ENCODE results near the gene SLC34A3.

Gene SLC34A3

DNA sequence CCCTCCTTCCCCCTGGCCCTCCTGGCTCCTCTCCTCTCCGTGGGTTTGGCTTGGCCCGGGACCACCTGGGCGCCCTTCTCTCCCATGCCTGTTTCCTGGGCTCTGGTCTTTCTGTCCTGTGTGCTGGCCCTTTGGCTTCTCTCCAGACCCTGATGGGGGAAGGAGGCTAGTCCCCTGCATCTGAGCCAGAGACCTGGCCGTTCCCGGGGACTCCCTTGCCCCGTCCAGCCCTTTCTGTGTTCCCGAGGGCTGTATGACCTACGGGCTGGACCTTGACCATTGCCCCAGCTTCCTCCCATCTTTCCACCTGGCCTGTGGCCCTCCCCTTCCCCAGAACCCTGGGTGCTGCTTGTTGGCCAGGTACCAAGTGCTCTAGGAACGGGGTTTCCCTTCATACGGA, 32.8 kb downstream of the SLC34A3 start:
- no peak for DNase-seq

DNA sequence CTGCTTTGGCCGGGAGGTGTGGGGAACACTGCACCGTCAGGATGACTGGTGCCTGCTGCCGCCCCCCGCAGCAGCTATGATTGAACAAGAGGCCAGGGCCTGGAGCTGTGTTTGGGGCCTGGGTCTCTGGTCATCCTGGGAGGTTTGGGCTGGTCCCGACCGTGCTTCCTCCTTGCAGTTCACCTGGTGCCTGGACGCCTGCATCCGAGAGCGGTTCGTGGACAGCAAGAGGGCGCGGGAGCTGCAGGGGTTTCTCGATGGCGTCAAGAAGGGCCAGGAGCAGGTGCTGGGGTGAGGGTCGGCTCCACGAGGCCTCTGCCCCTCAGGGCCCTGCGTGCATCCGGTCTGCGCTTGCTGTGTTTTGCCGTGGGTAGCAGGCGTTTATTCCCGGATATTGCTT, 33.4 kb downstream of the SLC34A3 start:
- DNase-seq = no peak

DNA sequence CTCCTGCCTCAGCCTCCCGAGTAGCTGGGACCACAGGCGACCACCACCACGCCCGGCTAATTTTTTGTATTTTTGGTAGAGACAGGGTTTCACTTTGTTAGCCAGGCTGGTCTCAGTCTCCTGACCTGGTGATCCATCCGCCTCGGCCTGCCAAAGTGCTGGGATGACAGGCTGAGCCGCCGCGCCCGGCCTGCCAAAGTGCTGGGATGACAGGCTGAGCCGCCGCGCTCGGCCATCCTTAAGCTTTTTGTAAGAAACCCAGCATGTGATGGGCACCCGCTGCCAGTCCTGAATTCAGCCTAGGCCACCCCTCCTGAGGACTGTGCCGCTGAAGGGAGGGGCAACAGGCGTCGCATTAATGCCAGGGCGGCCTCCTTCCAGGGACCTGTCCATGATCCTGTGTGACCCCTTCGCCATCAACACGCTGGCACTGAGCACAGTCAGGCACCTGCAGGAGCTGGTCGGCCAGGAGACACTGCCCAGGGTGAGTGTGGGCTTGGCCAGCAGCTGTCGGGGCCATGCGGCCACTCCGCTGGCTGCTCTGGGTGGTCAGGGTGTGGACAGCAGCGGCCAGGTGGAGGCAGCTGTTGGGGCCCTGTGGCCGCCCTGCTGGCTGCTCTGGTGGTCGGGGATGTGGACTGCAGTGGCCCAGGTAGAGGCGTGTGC, 34.9 kb downstream of the SLC34A3 start:
- no peak for DNase-seq

DNA sequence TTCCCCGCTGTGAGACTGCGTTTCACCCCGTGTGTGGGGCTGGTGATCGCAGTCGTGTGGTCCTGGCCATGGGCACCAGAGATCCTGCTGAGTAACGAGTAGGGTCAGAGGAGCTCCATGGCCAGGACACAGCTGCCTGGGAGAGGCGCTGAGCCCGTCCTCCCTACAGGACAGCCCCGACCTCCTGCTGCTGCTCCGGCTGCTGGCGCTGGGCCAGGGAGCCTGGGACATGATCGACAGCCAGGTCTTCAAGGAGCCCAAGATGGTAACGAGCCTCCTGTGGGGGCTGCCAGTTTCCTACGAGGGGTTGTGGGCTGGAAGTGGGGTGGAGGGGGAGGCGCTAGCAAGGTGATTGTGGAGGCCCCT, 35.4 kb downstream of the SLC34A3 start:
- no peak for DNase-seq

DNA sequence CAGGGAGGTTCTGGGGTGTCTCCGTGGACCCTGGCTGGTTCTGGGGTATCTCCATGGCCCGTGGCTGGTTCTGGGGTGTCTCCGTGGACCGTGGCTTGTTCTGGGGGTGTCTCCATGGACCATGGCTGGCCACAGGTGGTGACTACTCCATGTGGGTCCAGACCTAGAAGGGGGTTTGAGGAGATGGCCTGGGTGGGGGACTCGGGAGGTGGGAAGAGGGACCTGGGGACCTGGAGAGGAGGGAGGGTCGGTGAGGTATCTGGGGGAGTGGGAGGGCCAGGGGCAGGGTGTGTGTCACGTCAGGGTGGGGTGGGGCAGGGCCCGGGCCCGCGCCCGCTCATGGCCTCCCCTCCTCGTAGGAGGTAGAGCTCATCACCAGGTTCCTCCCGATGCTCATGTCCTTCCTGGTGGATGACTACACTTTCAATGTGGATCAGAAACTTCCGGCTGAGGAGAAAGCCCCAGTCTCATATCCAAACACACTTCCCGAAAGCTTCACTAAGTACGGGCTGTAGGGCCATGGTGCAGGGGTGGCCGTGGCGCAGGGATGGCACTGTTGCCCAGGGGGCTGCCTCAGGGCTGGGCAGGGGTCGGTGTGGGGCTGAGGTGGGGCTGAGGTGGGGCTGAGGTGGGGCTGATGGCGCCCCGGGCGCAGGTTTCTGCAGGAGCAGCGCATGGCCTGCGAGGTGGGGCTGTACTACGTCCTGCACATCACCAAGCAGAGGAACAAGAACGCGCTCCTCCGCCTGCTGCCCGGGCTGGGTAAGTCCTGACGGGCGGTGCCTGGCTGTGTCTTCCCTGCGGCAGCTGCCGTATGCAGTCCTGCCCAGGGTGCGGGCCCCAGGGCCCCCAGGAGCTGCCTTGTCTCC, 36.1 kb downstream of the SLC34A3 start:
- DNase-seq = no peak

DNA sequence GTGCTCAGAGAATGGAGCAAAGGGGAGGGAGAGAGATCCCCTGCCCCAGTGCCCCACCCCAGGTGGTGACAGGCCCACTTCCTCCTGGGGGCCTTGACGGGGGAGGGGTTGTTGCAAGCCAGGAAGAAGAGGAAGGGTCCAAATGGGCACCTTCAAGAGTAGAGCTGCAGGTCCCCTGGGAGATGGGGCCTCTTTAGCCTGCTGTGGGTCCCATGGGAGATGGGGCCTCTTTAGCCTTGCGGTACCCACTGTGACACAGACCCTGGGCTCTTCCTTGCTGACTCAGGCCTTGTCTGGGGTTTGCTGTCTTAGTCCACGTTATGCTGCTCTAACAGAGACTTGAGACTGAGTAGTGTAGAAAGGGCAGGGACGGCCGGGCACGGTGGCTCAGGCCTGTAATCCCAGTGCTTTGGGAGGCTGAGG, 37.2 kb downstream of the SLC34A3 start:
- DNase-seq = no peak

DNA sequence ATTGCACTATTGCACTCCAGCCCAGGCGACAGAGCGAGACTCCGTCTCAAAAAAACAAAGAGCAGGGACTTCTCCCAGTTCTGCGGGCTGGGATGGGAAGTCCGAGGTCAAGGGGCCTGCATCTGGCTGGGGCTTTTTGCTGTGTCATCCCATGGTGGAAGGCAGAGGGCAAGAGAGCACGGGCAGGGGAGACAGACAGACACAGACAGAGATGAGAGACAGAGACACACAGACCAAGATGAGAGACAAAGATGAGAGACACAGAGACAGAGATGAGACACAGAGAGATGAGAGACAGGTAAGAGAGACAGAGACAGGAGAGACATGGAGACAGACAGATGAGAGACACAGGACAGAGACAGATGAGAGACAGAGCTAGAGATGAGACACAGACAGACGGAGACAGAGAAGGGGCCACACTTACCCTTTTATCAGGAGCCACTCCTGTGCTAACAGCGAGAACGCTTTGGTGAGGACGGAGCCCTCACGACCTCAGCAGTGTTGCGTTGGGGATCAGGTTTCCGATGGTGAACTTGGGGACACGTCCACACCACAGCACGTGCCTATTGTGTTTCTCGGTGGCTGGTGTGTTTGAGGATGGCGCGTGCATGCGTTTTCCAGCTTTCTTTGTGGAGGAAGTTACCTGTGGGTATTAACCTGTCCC, 38.0 kb downstream of the SLC34A3 start:
- DNase-seq = no peak

DNA sequence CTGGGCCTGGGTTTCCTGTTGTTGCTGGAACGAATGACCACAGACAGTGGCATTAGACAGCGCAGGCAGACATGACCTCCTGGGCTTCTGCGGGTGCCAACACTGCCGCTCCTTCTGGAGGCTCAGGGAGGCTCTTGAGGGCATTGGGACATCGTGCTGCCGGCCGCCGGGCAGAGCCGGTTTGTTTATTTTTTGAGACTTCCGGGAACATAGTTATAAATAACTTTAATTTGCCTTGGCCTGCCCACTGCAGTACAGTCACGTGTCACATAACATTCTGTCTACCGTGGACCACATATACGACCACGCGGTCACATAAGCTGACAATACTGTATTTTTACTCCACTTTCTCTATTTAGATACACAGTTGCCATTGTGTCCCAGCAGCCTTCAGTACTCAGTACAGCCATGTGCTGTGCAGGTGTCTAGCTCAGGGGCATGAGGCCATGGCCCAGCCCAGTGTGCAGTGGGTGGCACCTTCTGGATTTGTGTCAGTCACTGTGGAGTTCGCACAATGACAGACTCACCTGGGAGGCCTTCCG, 38.6 kb downstream of the SLC34A3 start:
- DNase-seq = no peak

DNA sequence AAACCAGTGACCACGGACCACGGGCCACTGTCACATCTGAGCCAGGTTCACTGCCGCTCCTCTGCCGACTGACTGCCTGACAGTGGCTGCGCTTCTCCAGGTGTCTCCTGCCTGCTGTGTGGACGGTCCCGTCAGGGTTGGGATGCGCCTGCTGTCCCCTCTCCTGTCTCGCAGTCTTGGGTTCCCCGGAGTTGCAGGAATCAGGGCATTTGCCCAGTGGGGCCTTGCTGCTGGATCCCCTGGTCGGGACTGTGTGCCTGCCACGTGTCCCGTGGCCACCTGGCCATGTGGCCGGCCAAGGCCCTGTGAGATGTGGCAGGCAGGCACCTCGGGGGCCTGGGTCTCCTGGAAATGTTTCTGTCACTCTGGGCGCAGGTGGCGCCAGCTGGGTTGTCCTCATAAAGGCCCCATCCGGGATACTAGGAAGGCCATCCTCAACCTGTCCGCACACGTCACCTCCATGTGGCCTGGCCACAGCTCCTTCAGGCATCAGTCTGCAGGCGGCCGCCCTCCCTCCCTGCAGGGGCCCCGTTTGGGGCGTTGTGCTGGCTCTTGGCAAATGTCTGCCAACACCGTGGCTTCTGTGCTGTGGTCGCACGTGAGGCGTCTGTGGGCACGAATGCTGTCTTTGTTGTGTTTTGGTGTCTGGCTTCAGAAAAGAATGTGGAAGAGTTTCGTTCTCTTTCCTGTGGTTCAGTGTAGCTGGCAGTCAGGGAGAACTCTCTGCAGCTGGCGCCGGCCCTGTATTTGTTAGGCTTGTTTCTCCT, 40.4 kb downstream of the SLC34A3 start:
- DNase-seq = no peak

DNA sequence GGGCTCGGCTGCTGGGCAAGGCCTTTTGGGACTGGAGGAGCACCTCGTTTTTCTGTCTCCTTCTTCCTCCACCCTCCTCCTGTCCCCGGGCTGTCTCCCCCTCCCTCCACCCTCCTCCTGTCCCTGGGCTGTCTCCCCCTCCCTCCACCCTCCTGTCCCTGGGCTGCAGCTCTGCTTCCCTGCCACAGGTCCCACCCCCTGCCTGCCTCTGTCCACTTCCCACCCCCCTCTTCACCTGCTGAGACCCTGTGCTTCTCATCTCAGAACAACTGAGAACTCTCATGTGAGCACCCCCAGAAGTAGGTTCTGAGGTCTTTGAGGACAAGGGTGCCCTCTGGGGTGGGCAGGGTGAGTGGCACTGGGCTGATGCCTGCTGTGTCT, 41.0 kb downstream of the SLC34A3 start:
- DNase-seq = no peak

DNA sequence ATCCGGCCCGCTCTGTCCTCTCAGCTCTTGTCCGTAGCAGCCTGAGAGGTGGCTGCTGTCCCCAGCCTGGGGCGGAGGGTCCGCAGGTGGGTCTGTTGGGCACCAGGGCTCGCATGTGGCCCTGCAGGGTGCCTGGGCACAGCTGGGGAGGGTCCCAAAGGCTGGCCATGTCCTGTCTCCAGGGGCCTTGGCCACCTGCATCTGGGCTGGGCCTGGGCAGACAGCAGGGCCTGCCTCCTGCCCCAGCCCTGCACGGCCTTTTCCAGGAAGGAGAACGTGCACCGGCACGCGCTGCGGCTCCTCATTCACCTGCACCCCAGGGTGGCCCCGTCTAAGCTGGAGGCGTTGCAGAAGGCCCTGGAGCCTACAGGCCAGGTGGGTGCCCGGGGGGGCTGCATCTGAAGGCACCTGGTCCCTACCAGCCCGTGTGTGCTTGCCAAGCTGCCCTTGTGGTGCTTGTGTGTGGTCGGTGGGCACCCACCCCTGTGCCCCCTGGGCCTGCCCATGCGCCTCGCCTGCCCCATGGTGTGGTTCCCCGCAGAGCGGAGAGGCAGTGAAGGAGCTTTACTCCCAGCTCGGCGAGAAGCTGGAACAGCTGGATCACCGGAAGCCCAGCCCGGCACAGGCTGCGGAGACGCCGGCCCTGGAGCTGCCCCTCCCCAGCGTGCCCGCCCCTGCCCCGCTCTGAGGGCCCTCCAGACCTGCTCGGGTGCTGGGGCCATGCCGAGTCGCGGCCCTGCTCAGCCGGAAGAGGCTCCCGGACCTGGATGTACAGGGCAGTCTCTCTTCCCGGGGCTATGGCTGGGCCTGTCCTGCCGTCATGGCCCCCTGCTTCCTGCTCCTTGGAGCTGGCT, 41.8 kb downstream of the SLC34A3 start:
- DNase-seq = no peak

DNA sequence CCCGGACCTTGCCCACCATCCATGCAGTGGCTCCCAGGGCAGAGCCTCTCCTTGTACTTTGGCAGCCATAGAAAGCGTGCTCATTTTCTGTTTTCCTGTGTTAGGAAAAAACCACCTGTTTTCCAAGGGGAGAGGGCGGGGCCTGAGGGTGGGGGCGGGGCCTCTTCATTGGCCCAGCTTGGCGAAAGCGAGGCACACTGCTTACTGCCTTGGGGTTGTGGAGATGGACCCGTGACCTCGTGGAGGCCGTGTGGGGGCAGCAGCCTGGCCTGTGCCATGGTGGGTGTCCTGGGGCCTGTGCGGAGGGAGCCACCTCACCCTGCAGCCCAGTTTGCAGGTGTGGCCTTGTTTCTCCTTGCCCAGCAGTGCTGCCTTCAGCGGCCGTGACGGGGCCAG, 42.4 kb downstream of the SLC34A3 start:
- DNase-seq = no peak

DNA sequence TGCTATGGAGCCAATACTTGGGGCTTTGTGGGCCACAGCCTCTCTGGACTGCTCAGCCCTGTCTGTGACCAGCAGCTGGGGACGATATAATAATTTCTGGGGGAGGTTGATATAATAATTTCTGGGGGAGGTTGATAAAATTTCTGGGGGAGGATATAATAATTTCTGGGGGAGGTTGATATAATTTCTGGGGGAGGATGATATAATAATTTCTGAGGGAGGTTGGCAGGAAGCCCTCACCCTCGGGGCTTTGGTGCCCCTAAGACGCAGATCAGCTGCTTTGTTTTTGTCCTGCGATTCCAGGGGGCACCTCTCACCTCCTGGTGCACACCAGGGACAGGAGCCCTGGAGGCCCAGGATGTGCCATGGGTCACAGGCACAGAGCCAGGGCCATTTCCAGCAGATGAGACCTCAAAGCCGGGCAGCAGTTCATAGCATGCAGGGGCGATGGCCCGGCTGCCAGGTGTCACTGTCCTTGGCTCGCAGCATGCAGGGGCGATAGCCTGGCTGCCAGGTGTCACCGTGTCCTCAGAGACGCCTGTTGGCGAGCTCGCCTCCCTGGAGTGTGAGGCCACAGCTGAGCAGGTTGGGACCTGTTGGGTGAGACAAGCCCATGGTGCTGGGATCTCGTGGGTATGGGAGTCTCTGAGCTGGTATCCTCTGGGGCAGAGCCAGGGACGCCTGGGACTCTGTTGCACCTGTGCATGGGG, 43.1 kb downstream of the SLC34A3 start:
- DNase-seq = no peak

DNA sequence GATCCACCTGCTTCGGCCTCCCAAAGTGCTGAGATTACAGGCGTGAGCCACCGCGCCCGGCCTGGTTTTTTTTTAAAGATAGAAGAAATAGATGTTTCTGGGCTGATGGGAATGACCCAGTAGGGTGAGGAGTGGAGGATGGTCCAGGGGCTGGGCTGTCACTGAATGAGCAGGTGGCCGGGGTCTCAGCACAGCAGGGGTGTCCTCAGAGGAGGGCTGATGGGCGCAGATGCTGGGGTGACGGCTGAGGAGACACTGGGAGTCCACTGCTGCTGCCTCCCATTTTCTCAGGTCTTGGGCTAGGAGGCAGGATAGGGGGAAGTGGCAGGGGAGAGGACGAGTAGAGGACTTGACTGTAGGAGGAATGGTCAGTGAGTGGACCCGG, 44.5 kb downstream of the SLC34A3 start:
- DNase-seq = no peak

DNA sequence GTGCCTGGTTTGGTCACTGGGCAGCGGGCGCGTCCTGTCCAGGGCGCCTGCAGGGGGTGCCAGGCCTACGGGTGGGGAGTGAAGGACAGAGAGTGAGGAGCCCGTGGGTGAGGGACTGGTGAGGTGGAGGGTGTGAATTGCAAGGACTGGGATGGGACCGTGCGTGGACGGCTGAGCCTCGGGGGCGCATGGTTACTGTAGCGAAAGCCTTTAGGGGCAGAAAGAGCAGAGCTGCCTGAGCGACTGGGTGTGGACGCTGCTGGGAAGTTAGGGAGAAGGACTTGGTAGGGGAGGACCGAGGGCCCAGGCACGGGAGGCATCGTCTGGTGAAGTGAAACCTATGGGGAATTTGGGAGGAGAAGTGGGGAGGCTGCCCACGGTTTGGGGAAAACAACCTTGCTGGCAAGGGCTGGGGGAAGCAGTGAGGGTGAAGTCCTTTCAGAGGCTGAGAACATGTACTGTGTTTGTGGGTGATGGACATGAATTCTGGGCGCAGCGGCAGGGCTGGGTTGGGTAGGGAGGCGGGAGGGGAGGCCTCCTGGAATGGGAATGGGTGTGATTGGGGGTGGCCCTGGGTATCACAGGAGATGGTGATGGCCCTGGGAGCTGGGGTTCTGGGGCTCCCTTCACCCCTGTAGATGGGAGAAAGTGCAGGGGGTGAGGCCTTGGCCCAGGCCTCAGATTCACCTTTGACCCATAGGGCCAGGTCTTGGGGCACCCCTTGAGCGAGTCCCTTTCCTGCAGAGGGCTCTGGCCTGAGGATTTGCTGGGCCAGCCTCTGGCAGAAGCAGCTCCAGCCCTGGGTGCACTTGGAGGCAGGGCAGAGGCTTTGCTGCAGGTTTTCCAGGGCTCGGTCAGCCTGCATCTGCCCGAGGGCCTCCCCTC, 45.1 kb downstream of the SLC34A3 start:
- no peak for DNase-seq

DNA sequence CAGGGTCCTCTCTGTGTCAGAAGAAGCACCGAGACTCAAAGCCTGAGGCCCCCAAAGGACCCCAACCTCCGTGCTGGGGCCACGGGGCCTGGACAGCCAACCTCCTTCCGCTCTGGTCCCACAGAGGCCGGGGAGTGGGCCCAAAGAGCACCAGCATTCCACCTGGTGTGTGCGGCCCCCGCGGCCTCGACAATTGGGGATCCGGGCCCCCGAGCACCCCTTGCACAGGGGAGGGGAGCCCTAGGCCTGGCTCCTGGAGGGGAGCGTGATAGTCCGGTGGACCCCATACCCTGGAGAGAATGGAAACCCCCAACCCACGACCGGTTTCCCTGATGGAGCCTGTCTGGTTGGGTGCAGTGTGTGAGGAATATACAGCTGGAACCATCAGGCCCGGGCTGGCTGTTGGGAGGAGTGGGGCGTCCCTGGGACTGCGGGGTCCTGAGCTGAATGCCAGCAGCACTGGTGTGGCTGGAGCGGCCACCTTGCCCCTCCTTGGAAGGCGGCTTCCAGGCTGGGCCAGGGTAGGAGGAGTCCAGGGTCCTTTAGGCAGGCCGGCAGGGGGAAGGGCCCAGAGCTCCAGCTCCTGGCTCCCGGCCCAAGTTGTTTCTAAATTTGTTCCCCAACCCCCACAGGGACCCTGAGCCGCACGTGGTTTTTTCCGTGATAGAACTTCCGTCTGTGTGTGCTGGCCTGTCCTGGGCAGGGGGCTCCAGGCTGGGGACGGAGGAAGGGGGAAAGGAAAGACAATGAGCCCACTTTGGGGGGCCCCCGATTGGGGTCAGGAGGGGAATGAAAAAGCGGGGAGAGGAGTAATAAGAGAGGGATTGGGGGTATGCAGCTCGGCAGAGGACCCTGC, 46.0 kb downstream of the SLC34A3 start:
- no peak for DNase-seq

DNA sequence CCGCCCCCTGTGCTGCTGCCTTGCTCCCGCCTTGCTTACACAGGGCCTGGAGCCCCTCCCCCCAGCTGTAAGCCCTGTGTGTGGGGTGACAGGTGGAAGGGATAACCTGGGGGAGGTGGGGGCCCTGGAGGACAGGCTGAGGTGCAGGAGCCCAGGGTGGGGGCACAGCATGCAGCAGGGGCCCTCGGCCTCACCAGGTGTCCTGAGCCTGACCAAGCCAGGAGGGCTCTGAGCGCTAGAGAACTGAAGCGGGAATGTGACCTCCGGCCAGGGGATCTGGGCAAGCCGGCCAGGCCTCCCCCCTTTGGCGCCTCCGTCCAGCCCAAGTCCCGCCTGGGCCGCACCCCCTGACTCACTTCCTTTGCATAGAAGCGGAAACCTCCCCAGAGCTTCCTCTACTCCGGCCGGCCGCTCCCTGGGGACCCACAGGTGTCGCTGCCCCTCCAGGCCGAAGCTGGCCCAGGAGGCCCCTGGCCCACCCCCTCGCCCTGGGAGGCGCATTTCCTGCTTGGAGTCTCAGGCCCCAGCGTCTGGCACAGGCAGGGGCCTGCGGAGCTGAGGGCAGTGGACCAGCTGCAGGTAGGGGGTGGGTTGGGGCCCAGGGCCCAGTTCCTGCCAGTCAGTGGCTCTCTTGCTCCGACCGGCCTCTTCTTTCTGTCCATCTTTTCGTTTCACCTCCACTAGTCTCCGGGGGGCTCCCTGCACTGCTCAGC, 46.8 kb downstream of the SLC34A3 start, which contains the start of gene TOR4A:
Gene TOR4A, plus strand, starts transcription at position 398 of the 713 bp plus-strand sequence. CDS start 964 bp downstream, outside the sequence.
- DNase-seq = no peak

DNA sequence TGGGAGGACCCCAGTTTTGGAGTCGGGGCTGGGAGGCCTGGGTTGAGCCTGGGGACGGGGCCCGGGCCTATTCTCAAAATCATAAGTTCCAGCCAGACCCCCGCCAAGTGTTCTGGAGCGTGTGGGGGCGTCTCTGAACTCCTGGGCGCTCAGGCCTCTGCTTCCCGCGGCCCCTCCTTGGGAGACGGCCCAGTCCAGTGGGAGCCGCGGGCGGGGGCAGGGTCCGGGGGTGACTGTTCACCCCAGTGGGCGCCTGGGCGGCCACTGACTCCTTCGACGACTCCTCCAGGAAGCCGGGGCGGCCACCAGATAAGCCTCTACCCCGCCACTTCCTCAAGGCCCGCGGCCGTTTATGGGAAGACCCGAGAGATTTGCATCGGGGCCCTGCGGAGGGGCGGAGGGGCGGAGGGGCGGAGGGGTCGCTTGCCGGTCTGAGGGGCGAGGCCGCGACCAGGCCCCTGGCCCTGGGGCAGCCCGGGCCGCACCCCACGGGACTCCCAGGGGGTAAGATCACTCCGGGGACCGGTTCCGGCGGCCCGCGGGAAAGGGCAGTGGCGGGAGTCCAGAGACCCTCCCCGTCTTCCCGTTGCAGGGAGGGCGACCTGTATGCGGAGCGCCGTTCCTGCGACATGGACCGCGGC, 47.5 kb downstream of the SLC34A3 start:
- DNase-seq = no peak
